ENCODE measurements around the gene PPM1L.

The PPM1L gene

DNA sequence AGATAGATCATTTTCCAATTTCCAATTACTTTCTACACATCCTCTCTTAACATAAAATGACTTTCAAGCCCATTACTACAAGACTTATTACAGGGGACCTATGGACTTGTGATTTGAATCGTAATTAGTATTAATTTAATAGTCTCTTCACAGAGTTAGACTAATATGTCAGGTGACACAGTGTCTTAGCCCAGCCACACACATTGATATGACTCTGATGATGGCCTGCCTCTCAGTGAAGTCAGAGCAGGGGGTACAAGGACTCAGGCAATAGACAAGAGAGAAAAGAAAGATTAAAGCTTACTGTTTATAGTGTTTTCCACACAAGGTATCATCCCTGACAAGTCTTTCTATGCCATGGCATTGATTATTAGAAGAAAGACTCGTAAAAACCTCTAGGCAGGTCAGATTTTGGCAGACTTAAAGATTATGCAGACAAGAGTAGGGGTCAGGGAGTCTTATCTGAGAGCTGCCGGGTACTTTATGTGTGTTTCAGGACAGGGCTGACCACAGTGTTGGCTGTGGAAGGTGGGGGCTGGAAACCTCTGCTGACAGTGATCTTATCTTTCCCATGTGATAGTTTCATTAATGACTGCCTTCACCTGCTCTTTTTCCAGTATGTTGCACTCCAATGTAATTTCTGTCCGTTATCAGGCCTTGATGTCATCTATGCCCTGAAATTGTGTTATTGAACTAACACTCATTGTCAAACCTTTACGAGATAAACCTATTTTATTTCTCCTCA is 299.0 kb downstream of the PPM1L start:
- TF ChIP-seq, protein P1, sequence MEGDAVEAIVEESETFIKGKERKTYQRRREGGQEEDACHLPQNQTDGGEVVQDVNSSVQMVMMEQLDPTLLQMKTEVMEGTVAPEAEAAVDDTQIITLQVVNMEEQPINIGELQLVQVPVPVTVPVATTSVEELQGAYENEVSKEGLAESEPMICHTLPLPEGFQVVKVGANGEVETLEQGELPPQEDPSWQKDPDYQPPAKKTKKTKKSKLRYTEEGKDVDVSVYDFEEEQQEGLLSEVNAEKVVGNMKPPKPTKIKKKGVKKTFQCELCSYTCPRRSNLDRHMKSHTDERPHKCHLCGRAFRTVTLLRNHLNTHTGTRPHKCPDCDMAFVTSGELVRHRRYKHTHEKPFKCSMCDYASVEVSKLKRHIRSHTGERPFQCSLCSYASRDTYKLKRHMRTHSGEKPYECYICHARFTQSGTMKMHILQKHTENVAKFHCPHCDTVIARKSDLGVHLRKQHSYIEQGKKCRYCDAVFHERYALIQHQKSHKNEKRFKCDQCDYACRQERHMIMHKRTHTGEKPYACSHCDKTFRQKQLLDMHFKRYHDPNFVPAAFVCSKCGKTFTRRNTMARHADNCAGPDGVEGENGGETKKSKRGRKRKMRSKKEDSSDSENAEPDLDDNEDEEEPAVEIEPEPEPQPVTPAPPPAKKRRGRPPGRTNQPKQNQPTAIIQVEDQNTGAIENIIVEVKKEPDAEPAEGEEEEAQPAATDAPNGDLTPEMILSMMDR (IDR thresholded peaks at IDR 0.05): no peak

GRCh38 chr3:161064413-161064812 is 308.4 kb downstream of the PPM1L start:
- DNase-seq (ENCODE audit: low spot score): no peak
- no peak overlapping the region for H3K27ac ChIP-seq
- TF ChIP-seq, protein P1 (IDR thresholded peaks at IDR 0.05): no peak
- H3K4me3 ChIP-seq: no peak overlapping the region

More for the DNA sequence above, 299.0 kb downstream of the PPM1L start:
- no peak overlapping the region for H3K4me3 ChIP-seq
- no peak for DNase-seq (ENCODE audit: low spot score)
- H3K27ac ChIP-seq: no peak overlapping the region

DNA sequence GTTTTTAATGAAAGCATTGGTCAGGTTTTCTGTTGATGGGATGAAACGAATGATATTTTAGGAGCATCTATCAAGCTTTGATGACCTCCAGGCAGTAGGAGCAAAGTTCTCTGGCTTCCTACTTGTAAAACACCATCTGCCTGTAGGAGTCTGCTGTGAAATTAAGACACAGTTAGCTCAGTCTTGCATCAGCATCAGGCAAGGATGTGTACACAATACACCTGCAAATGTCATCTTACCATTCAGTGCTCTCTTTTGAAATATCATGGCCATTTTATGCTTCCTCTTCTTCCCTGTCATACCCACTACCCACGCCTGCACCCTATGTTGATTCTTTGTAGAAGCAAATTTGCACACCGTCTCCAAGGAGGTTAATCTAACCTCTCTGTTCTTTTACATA is 310.9 kb downstream of the PPM1L start:
- no peak overlapping the region for H3K27ac ChIP-seq
- DNase-seq (ENCODE audit: low spot score): no peak
- H3K4me3 ChIP-seq: no peak overlapping the region
- TF ChIP-seq, protein P1 (IDR thresholded peaks at IDR 0.05): no peak

- H3K4me3 ChIP-seq: no peak overlapping the region
- no peak for DNase-seq (ENCODE audit: low spot score)
- TF ChIP-seq, protein P1 (IDR thresholded peaks at IDR 0.05): no peak
- no peak overlapping the region for H3K27ac ChIP-seq
Measured at GRCh38 chr3:161067335-161067734, 311.3 kb downstream of the PPM1L start.

- DNase-seq (ENCODE audit: low spot score): no peak
- TF ChIP-seq, protein P1 (IDR thresholded peaks at IDR 0.05): no peak
- peak overlapping the region; percentile 47 to 61 for H3K27ac ChIP-seq
- H3K4me3 ChIP-seq: no peak overlapping the region
Measured at GRCh38 chr3:161069511-161070251, 313.6 kb downstream of the PPM1L start.

- Histone ChIP-seq H3K4me3 (no peak overlapping the region), H3K27ac (peak overlapping the region; percentile 47 to 61)
- no peak for DNase-seq (ENCODE audit: low spot score)
- TF ChIP-seq, protein P1 (IDR thresholded peaks at IDR 0.05): no peak
Measured at GRCh38 chr3:161070252-161070930, 314.4 kb downstream of the PPM1L start.
